Measurements from ENCODE around the gene RRAS. TPM values are rescaled to one million over a fixed set of nuclear protein-coding genes. Genes with fewer than 3 reads are reported as not detected.

Gene RRAS
- total and polyA plus RNA-seq, 2 donors from 2014 or later, result 92.3 to 140 TPM

DNA sequence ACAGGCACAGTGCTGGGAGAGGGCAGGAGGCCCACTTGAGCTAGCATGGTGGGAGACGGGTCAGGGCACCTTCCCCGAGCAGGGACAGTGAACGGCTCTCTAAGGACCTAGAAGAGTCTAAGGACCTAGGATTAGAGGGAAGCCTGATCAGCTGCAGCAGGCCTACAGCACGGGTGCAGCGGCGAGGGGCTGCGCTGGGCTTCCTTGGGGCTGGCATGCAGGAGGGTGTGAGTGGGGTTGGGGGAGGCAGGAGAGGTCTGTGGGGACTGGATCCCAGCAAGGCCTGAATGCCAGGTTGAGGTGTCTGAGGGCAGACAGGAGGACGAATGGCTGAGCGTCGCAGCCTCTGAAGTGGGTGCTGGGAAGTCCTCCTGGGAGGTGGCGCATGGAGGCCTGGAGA lies 5.6 kb upstream of the RRAS start:
- no peaks in the 10 kb centered on the region for H3K27me3 ChIP-seq (ENCODE audit: control insufficient read depth, insufficient read depth, low read length)
- no peaks in the 10 kb centered on the region for H3K9me3 ChIP-seq (ENCODE audit: control insufficient read depth in 2 of 3, insufficient read depth in 1 of 3, low read length in 3 of 3)
- H3K4me3 ChIP-seq (ENCODE audit: low read length in 3 of 3), result no peak overlapping the region
- TF ChIP-seq, protein P1, sequence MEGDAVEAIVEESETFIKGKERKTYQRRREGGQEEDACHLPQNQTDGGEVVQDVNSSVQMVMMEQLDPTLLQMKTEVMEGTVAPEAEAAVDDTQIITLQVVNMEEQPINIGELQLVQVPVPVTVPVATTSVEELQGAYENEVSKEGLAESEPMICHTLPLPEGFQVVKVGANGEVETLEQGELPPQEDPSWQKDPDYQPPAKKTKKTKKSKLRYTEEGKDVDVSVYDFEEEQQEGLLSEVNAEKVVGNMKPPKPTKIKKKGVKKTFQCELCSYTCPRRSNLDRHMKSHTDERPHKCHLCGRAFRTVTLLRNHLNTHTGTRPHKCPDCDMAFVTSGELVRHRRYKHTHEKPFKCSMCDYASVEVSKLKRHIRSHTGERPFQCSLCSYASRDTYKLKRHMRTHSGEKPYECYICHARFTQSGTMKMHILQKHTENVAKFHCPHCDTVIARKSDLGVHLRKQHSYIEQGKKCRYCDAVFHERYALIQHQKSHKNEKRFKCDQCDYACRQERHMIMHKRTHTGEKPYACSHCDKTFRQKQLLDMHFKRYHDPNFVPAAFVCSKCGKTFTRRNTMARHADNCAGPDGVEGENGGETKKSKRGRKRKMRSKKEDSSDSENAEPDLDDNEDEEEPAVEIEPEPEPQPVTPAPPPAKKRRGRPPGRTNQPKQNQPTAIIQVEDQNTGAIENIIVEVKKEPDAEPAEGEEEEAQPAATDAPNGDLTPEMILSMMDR (IDR thresholded peaks at IDR 0.05; ENCODE audit: borderline replicate concordance, extremely low read depth, insufficient read depth), result no peak
- H3K9ac ChIP-seq (ENCODE audit: low read length in 3 of 3), result no peak overlapping the region
- H3K27ac ChIP-seq (ENCODE audit: low read depth in 2 of 2, low read length in 2 of 2), result no peak overlapping the region
- DNase-seq (no peak), FAIRE-seq (no peak)
- intact Hi-C loops (cut with DNase I), result no loop called here
- peaks cover 0 to 21% (median 10%) of the 10 kb centered on the region in 3 donors for H3K36me3 ChIP-seq (ENCODE audit: control insufficient read depth in 2 of 3, insufficient read depth in 3 of 3, low read length in 3 of 3)
- peaks cover 7 to 14% (median 13%) of the 10 kb centered on the region in 3 donors for H3K4me1 ChIP-seq (ENCODE audit: control insufficient read depth in 2 of 3, insufficient read depth in 2 of 3, low read depth in 1 of 3, low read length in 3 of 3)

DNA sequence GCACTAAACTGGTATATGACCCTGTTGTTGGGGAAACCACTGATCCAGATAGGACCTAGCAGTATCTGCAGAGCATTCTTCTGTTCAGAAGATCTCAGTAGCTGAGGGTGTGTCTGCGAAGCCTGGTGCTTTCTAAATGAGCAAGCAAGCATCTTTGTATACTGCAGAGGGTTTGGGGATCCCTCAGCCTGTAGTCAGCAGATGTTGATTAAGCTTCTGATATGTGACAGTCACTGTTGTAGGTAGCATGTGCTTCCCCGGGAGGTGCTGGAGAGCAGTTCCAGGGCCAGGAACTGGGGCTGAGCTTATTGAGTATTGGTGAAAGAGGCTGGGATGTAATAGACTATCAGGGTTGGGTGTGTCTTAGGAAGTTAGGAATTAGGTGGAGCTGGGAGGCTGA lies 3.5 kb upstream of the RRAS start:
- FAIRE-seq, result no peak

DNA sequence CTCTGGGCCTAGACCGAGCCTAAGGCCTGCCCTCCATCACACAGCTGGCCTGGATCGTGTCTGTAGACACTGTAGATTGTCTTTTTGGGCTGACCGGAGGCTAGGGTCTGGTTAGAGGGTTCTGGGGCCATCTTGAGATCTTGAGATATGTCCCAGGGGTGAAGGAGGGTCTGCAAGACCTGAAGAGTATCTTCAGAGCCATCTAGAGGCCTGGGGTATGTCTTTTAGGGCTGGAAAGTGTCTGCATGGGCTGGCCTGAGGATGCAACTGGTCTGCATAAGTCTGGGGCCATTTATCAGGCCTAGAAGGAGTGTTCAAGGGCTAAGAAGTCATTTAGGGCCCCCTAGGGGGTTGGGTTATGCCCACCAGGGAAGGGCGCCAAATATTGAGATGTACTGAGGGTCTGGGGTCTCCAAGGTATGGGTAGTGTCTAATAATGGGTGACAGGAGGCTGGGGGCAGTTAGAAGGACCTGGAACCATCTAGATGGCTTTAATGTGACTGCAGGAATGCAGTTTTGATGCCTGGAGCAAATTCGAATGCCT lies 2.6 kb upstream of the RRAS start:
- Histone ChIP-seq H3K9me3 (ENCODE audit: control insufficient read depth in 2 of 3, insufficient read depth in 1 of 3, low read length in 3 of 3) (no peaks in the 10 kb centered on the region), H3K4me1 (ENCODE audit: control insufficient read depth in 2 of 3, insufficient read depth in 2 of 3, low read depth in 1 of 3, low read length in 3 of 3) (peaks cover 7 to 20% (median 14%) of the 10 kb centered on the region in 3 donors), H3K9ac (ENCODE audit: low read length in 3 of 3) (peak overlapping the region; percentile 49 to 100 (median 97)), H3K27me3 (ENCODE audit: control insufficient read depth, insufficient read depth, low read length) (no peaks in the 10 kb centered on the region), H3K27ac (ENCODE audit: low read depth in 2 of 2, low read length in 2 of 2) (peak overlapping the region; percentile 68 to 90), H3K36me3 (ENCODE audit: control insufficient read depth in 2 of 3, insufficient read depth in 3 of 3, low read length in 3 of 3) (peaks cover 0 to 11% (median 5%) of the 10 kb centered on the region in 3 donors), H3K4me3 (ENCODE audit: low read length in 3 of 3) (peak overlapping the region; percentile 70 to 100 (median 97))
- DNase-seq (peak in 2 of 5 donors; percentile 19 to 29), FAIRE-seq (no peak)
- TF ChIP-seq, protein P1 (IDR thresholded peaks at IDR 0.05; ENCODE audit: borderline replicate concordance, extremely low read depth, insufficient read depth), result no peak
- intact Hi-C loops (cut with DNase I), result no loop called here

More for the DNA sequence above, 3.5 kb upstream of the RRAS start:
- Histone ChIP-seq H3K27ac (ENCODE audit: low read depth in 2 of 2, low read length in 2 of 2) (no peak overlapping the region), H3K36me3 (ENCODE audit: control insufficient read depth in 2 of 3, insufficient read depth in 3 of 3, low read length in 3 of 3) (peaks cover 0 to 11% (median 5%) of the 10 kb centered on the region in 3 donors), H3K9ac (ENCODE audit: low read length in 3 of 3) (no peak overlapping the region), H3K4me3 (ENCODE audit: low read length in 3 of 3) (no peak overlapping the region), H3K27me3 (ENCODE audit: control insufficient read depth, insufficient read depth, low read length) (no peaks in the 10 kb centered on the region), H3K9me3 (ENCODE audit: control insufficient read depth in 2 of 3, insufficient read depth in 1 of 3, low read length in 3 of 3) (no peaks in the 10 kb centered on the region), H3K4me1 (ENCODE audit: control insufficient read depth in 2 of 3, insufficient read depth in 2 of 3, low read depth in 1 of 3, low read length in 3 of 3) (peaks cover 7 to 15% (median 14%) of the 10 kb centered on the region in 3 donors)
- DNase-seq, result no peak
- TF ChIP-seq, protein P1 (IDR thresholded peaks at IDR 0.05; ENCODE audit: borderline replicate concordance, extremely low read depth, insufficient read depth), result no peak
- intact Hi-C loops (cut with DNase I), result no loop called here

Data from kidney (tissue), 14 donors.